Erythroblast (primary cell): Measurements from ENCODE around the gene ACSL1.

Experiments used
- GATA1 ChIP-seq: IDR thresholded peaks from 2 replicates; pipeline ENCODE4 v1.6.1; 2011; ENCODE audit warnings: low read depth, mild to moderate bottlenecking, control low read depth, low read length, moderate library complexity
- POLR2A ChIP-seq: IDR thresholded peaks from 2 replicates; pipeline ENCODE4 v1.6.1; 2011; ENCODE audit warnings: mild to moderate bottlenecking, low read length

GRCh38 chr4:184806229-184806550, 19.6 kb downstream of the ACSL1 start:
- no peak for TF ChIP-seq POLR2A
- TF ChIP-seq GATA1 = no peak
